NOMO-1 treated with DMSO at 0.1 percent for 48 hours (cell line): ENCODE data around the gene DDX55.
"Not testable (repeated sequence)": the region's sequence is repeated elsewhere in the genome, so short reads cannot be mapped to it uniquely, and the experiment has no call there.

Experiments used
- DNase-seq: peaks from one replicate; lab custom pipeline; 2025; ENCODE audit not compliant: unreplicated experiment; lab: John Stamatoyannopoulos, UW

The DDX55 gene, protein sequence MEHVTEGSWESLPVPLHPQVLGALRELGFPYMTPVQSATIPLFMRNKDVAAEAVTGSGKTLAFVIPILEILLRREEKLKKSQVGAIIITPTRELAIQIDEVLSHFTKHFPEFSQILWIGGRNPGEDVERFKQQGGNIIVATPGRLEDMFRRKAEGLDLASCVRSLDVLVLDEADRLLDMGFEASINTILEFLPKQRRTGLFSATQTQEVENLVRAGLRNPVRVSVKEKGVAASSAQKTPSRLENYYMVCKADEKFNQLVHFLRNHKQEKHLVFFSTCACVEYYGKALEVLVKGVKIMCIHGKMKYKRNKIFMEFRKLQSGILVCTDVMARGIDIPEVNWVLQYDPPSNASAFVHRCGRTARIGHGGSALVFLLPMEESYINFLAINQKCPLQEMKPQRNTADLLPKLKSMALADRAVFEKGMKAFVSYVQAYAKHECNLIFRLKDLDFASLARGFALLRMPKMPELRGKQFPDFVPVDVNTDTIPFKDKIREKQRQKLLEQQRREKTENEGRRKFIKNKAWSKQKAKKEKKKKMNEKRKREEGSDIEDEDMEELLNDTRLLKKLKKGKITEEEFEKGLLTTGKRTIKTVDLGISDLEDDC

DNA sequence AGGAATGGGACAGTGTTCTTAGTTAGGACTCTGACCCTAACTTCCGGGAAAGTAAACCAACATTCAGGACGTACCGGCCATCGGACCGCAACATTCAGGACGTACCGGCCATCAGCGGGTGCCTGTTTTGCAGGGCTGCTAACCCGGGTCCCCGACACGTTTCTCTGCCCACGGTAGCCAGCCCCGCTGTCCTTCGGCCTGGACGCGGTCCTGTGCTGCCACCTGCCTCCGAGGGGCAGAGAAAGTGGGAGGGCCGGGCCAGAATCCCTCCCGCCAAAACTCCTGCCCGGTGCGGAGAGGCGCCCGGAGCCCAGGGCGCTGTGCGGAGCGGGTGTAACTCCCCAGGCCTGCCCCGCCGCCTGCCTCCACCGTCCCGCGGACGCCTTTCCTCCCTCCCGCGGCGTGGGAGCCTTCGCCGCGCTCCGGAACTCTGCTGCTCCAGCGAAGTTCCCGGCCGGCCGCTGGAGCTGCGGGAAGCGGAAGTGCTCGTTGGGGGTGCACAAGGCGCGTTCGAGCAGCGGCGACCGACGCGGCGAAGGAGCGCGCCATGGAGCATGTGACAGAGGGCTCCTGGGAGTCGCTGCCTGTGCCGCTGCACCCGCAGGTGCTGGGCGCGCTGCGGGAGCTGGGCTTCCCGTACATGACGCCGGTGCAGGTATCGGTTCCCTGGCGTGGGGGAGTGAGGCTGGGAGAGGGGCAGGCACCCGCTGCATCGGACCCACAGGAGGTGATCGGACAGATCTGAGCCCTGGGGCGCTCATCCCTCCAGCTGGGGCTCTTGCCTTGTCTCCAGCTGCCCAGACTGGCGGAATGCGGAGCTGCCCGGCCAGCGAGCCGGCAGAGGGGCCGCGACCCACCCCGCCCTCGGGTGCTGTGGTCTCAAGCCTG is at the start of gene DDX55:
DDX55 (plus strand) TSS at position 498 of the 888 bp plus-strand sequence; CDS start at position 548, 50 bp downstream.
- peak; percentile 76 for DNase-seq

DNA sequence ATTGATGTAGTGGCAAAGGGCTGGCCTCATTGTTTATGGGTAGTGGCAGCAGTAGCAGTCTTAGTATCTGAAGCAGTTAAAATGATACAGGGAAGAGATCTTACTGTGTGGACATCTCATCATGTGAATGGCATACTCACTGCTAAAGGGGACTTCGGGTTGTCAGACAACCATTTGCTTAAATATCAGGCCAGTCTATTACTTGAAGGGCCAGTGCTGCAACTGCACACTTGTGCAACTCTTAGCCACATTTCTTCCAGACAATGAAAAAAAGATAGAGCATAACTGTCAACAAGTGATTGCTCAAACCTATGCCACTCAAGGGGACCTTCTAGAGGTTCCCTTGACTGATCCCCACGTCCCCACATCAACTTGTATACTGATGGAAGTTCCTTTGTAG is 47.8 kb upstream of the DDX55 start:
- peak; percentile 57 for DNase-seq

DNA sequence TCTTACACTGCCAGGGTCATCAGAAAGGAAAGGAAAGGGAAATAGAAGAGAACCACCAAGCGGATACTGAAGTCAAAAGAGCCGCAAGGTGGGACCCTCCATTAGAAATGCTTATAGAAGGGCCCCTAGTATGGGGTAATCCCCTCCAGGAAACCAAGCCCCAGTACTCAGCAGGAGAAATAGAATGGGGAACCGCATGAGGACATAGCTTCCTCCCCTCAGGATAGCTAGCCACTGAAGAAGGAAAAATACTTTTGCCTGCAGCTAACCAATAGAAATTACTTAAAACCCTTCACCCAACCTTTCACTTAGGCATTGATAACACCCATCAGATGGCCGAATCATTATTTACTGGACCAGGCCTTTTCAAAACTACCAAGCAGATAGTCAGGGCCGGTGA is 47.1 kb upstream of the DDX55 start:
- not testable (repeated sequence) for DNase-seq

DNA sequence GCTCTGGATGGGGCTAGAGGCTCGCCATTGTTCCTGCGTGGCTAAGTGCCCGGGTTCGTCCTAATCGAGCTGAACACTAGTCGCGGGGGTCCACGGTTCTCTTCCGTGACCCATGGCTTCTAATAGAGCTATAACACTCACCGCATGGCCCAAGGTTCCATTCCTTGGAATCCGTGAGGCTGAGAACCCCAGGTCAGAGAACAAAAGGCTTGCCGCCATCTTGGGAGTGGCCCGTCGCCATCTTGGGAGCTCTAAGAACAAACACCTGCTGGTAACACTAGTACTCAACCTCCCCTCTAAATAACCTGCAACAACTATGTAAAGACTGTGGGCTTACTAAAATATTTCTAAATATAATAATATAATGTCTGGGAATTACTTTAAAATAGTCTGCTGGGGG is 43.4 kb upstream of the DDX55 start:
- DNase-seq = not testable (repeated sequence)

DNA sequence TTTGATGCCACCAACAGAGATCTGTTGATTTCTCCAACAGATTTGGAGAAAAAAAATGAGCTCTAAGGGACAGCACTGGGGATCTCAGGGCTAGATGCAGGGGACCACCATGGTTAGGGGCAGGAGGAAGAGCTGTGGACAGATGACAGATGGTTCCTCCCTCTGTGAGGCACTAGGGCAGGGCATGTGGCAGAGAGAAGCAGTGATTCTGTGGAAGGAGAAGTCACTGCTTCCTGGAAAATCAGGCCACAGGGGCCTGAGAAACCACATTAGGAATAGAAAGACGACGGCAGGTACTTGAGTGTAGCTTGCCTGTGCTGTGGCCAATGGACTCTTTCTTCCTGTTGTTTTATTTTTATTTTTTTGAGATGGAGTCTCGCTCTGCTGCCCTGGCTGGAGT is 42.4 kb upstream of the DDX55 start:
- DNase-seq = peak; percentile 3

DNA sequence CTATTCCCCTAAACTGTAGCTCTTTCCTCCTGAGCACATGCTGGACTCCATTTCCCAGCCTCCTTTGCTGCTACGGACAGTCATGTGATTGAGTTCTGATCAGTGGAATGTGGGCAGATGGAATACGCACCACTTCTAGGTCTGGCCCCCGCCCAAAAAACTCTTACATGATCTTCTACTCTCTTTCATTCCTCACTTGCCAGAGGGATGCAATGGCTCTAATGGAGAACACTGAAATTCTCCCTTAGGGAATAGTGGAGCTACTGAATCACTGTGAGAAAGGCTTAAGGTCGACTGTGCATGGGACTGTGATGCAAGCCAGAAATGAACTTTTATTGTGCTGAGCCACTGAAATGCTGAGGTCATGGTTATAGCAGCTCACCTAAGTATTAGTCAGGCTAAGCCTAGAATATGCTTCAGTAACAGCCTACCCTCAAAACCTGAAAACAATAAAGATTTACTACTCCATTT is 30.5 kb upstream of the DDX55 start:
- no peak for DNase-seq

DNA sequence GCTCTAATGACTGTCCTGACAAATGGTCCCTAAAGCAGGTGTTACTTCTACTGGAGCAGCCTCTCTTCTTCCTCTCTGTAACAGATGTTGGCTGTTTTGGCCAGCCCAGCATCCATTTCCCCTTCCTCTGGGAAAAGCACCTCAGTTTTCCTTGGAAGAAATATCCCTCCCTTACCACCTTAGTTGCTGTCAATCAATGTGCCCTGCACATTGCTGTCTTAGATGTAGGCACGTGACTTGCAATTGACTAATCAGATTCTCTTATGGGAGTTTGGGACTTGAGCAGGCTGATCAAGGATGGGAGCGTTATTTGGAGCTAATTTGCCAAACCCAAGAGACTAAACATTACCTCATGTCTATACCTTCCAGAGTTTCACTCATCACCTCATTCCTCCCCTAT is 29.5 kb upstream of the DDX55 start:
- DNase-seq = no peak

DNA sequence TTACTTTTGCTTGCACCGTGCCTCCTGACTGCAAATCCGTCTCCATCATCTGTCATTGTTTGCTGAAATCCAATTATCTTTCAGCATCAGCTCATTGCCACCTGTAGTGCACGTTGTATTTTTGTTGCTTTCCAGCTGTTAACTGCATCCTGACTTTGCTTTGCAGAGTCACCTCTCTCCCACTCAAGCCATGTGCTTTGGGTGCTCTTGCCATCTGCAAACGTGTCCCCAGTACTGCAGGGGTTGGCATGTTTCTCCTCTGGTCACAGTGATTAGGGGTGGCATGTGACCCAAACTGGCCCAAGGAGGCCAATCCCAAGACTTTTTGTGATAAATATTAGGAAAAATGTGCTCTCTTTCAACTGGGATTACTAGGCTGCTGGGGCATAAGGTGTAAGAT is 28.0 kb upstream of the DDX55 start:
- DNase-seq = no peak

DNA sequence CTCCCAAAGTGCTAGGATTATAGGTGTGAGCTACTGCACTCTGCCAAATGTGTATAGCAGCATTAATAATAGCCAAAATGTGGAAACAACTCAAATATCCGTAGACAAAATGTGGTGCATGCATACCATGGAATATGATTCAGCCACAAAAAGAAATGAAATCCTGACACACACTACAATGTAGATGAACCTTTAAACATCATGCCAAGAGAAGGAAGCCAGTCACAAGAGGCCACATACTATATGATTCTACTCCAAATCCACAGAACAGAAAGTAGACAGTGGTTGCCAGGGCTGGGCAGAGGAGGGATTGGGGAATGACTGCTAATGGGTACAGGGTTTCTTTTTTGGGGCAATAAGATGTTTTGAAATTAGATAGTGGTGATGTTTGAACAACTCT is 25.3 kb upstream of the DDX55 start:
- DNase-seq = no peak

DNA sequence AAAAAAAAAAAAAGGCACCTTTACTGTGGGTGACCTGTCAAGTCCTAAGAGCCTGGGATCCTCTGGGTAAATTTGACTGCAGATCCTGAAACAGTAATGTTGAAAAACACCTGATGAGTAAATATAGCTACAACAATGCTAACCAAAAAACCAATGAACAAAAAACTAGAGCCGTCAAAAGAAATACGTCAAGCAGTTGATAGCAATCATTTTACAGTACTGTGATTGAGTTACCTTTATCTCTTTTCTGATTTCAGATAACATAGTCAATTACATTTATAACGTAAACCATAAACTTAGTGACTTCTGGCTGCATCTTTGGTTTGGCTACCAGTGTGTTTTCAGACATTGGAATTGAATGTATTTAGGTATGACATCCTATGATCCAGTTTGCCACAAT is 23.7 kb upstream of the DDX55 start:
- DNase-seq = no peak

DNA sequence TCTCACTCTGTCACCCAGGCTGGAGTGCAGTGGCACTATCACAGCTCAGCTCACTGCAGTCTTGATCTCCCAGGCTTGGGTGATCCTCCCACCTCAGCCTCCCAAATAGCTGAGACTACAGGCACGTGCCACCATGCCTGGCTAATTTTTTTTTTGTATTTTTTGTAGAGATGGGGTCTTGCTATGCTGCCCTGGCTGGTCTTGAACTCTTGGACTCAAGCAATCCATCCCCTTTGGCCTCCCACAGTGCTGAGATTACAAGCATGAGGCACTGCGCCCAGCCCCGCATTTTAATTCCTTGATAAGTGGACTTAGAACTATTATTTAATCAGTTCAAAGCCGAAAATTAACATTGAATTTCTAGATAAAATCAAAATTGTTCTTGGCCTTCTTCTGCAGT is 23.1 kb upstream of the DDX55 start:
- DNase-seq = not testable (repeated sequence)

DNA sequence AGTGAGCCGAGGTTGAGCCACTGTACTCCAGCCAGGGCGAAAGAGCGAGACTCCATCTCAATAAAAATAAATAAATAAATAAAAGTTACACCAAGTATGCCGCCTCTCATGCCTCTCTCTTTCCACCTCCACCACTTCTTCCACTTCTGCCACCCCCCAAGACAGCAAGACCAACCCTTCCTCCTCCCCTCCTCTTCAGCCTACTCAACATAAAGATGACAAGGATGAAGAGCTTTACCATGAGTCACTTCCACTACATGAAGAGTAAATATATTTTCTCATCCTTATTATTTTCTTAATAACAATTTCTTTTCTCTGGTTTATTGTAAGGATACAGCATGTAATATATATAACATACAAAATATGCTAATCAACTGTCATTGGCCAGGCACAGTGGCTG is 21.1 kb upstream of the DDX55 start:
- no peak for DNase-seq

DNA sequence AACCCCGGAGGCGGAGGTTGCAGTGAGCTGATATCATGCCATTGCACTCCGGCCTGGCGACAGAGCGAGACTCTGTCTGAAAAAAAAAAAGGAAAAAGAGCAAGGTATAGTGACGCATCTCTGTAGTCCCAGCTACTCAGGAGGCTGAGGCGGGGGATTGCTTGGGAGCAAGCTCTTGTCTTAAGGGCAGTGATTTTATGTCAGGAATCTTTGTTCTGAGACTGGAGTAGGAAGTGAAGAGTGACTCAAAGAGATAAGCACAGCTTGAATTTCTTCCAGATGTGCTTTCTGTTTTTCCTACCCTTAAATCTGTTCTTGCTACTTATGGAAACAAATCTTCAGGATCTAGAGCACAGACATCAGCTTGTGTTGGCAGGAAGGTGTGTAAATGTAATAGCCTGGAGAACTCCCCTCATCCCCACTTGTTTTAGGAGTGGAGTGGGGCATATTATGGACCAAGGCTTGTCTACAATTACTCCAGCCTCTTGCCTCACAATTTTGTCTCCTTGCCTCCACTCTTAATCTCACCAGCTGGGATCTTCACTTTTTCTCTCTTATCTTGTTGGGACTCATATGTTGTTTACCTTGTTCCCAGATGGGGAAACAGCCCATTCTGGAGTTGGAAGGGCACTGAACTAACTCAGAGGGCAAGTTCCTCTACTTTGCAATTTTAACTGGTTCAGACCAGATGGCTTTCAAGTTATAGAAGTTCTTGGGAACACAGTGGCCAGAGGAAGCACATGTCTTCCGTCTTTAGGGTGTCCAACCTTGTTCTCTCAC is 10.0 kb upstream of the DDX55 start:
- DNase-seq = no peak

DNA sequence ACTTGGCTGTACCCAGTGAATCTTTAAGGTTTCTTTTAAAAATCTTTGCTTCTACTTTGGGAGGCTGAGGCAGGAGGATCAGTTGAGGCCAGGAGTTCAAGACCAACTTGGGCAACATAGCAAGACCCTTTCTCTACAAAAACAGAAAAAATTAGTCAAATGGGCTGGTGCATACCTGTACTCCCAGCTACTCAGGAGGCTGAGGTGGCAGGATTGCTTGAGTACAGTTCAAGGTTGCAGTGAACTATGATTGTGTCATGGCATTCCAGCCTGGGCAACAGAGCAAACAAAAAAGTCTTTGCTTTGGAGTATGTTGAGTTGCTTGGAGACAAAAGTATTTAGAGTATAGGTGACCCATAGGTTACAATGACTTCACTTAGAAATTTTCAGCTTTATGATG is 6.2 kb upstream of the DDX55 start:
- no peak for DNase-seq

DNA sequence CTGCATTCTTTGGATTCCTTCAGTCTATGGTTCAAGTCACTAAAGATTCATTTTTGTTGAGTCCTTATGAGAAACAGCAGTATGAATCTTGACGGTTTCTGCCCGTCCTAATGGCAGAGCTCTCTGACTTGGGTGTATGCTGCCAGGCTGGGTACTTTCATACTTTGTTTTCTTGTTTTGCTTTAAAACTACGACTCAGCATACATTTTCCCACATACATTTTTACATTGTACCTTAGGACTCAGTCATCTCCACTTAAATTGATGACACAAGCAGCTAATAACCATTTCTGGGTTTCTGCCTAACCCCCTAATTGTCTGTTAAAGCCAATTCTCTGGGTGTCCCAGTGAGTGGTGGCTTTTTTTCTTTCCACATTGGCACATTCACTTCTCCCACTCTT is 4.8 kb upstream of the DDX55 start:
- DNase-seq = no peak

DNA sequence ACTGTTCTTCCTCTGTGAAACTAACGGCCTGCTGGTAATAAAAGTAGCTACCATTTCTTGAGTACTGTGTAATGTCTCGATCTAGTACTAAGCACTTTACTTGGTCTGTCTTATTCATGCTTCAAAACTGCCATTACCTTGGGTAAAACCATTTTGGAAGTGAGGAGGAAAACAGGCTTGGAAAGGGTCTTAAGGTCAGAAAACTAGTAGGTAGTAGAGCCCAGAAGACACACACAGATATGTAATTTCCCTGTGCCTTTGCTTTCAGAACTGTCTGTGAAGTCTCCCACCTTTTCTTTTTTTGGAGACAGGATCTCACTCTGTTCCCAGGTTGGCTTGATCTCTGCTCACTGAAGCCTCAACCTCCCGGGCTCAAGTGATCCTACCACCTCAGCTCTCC is 3.4 kb upstream of the DDX55 start:
- DNase-seq = no peak

DNA sequence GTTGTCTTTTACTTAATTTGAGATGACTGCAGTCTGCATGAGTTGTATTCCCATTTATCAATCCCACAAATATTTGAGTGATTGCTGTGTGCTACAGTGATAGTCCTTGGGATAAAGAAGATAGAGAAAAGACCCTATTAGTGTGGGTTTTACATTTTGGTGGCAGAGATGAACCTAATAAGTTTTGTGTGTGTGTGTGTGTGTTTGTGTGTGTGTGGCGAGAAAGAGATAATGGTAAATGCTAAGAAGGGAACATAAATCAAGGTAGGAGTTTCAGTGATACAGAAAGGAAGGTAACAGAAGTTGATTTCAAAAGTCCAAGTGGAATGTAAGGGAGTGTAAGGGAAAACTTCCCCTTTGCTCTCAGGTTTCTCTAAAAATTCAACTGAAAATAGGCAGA is 2.6 kb upstream of the DDX55 start:
- DNase-seq = no peak

DNA sequence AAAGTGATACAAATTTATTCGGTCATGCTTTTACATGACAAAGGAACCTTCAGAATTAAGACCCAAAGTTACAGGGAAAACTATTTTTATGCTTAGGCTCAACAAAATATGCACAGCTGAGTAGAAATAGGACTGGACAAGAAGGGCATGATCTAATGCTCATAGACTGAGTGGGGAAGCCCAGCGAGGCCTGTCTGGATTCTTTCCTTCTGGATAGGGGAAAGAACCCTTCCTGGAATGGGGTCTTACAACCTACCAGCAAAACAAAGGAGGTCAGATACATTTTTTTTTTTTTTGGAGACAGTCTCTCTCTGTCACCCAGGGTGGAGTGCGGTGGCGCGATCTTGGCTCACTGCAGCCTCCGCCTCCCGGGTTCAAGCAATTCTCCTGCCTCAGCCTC is 2.2 kb upstream of the DDX55 start:
- no peak for DNase-seq

DNA sequence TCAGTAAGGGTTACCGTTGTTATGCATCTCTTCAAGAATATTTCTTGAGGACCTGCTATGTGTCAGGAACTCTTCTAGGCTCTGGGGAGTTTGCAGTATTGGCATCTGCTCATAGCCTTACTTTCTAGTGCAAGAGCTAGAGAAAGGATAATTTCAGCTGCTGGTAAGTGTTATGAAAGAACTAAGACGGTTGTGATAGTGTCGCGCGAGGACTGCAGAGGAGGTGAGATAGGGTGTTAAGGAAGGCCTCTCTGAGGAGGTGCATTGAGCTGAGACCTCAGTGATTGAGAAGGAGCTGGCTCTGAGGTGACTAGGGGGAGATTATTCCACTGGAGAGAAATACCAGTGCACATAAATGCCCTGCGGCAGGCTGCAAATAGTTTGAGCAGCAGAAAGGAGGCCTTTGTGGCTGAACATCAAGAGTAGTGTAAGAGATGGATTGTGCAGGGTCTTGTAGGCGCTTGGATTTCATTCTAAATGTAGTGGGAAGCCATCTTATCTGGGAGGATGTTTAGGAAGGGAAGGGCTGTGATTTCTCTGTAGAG is 824 bp downstream of the DDX55 start:
- DNase-seq = peak; percentile 57

DNA sequence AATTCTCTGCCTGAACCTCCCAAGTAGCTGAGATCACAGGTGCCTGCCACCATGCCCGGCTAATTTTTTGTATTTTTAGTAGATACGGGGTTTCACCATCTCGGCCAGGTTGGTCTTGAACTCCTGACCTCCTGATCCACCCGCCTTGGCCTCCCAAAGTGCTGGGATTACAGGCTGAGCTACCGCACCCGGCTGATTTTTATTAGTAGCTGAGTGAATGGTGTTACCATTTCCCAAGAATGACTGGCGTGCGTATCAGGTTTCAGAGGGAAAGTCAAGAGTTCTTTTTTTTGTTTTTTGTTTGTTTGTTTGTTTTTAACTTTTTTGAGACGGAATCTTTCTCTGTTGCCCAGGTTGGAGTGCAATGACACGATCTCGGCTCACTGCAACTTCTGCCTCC is 1.6 kb downstream of the DDX55 start:
- not testable (repeated sequence) for DNase-seq

DNA sequence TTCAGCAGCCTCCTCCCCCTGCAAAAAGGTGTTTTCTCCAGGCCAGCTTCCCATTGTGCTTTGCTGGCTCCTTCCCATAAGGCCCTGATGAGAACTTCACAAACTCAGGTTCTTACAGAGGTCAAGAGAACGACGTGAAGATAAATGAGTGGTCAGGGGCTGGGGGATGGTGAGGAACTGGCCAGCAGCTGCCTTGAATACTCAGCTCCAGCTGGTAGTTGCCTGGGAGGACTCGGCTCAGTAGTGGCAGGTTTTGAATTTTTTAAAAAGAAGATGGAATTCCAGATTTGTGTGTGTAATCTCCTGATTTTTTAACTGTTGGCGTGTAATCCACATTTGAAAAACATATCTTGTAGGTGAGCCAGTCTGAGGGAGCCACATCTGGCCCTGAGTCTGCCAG is 5.9 kb downstream of the DDX55 start:
- DNase-seq = no peak
